Neural cell (in vitro differentiated cells): ENCODE data around the gene PRKG1.

Experiments used
- CTCF ChIP-seq: fragments of 450-650 bp; IDR thresholded peaks from 2 replicates; pipeline ENCODE4 v1.5.1; 2014; ENCODE audit warnings: antibody characterized with exemption, mild to moderate bottlenecking, moderate library complexity; ENCODE audit not compliant: poor library complexity, severe bottlenecking
- EP300 ChIP-seq: fragments of 450-650 bp; conservative IDR thresholded peaks from 2 replicates; pipeline ENCODE4 v1.6.1; 2014; ENCODE audit warnings: antibody characterized with exemption, mild to moderate bottlenecking, moderate library complexity; ENCODE audit not compliant: poor library complexity, severe bottlenecking
- EZH2 ChIP-seq: fragments of 200-600, 300-800 bp; shearing (Covaris generic), sonication (generic); IDR thresholded peaks from 2 replicates; pipeline ENCODE4 v1.6.1; 2014; ENCODE audit warnings: antibody characterized with exemption, low read length, borderline replicate concordance, mild to moderate bottlenecking; ENCODE audit not compliant: insufficient read depth, poor library complexity, severe bottlenecking
- MXI1 ChIP-seq: fragments of 450-650 bp; conservative IDR thresholded peaks from 2 replicates; pipeline ENCODE4 v1.6.1; 2014; ENCODE audit warnings: antibody characterized with exemption, mild to moderate bottlenecking; ENCODE audit not compliant: poor library complexity, severe bottlenecking
- POLR2AphosphoS5 ChIP-seq: IDR thresholded peaks from 2 replicates; pipeline ENCODE4 v1.6.1; 2012
- RAD21 ChIP-seq: fragments of 450-650 bp; conservative IDR thresholded peaks from 2 replicates; pipeline ENCODE4 v1.6.1; 2014; ENCODE audit warnings: antibody characterized with exemption, mild to moderate bottlenecking, moderate library complexity
- REST ChIP-seq: IDR thresholded peaks from 2 replicates; pipeline ENCODE4 v1.6.1; 2012; ENCODE audit warnings: borderline replicate concordance
- SMC3 ChIP-seq: fragments of 450-650 bp; conservative IDR thresholded peaks from 2 replicates; pipeline ENCODE4 v1.6.1; 2014; ENCODE audit warnings: antibody characterized with exemption, mild to moderate bottlenecking, moderate library complexity; ENCODE audit not compliant: poor library complexity
- TAF1 ChIP-seq: IDR thresholded peaks from 2 replicates; pipeline ENCODE4 v1.6.1; 2012; ENCODE audit warnings: low read depth

- TF ChIP-seq POLR2AphosphoS5 (no peak), CTCF (no peak), EZH2 (no peak), RAD21 (no peak), TAF1 (no peak), REST (no peak), EP300 (no peak), SMC3 (no peak), MXI1 (no peak)
Observed at GRCh38 chr10:51377932-51378599, 303.8 kb downstream of the PRKG1 start.
